ENCODE measurements around the gene PPP3CA. TPM values are rescaled to one million over a fixed set of nuclear protein-coding genes. Genes with fewer than 3 reads are reported as not detected.

The PPP3CA gene
- total RNA-seq, 1 experiment from 2014 or later = 33.8 TPM

DNA sequence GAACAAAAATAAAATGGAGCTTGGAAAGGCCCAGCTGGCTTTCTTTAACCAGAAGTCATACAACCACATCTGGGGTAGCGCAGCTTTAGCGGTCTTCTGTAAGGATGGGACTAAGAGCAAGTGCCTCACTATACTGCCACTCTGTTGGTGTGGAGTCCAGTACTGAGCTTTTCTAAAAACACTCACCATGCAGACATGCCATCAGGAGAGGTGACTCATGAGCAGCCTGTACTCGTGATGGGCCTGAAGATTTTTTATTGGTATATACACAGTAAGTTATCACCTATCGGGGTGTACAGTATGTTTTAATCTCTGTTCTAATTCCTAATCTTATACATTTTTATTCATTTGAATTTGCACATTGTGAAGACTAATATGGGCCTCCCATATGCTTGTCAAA, 9.6 kb downstream of the PPP3CA start:
- Histone ChIP-seq H3K36me3 (ENCODE audit: control insufficient read depth, insufficient read depth, low read length) (no peaks in the 10 kb centered on the region), H3K4me3 (ENCODE audit: low read depth, low read length) (no peak overlapping the region), H3K9me3 (no peaks in the 10 kb centered on the region), H3K27me3 (replicated peaks; ENCODE audit: control insufficient read depth, insufficient read depth, low read length) (no peaks in the 10 kb centered on the region), H3K4me1 (no peaks in the 10 kb centered on the region)
- TF ChIP-seq, protein P1, sequence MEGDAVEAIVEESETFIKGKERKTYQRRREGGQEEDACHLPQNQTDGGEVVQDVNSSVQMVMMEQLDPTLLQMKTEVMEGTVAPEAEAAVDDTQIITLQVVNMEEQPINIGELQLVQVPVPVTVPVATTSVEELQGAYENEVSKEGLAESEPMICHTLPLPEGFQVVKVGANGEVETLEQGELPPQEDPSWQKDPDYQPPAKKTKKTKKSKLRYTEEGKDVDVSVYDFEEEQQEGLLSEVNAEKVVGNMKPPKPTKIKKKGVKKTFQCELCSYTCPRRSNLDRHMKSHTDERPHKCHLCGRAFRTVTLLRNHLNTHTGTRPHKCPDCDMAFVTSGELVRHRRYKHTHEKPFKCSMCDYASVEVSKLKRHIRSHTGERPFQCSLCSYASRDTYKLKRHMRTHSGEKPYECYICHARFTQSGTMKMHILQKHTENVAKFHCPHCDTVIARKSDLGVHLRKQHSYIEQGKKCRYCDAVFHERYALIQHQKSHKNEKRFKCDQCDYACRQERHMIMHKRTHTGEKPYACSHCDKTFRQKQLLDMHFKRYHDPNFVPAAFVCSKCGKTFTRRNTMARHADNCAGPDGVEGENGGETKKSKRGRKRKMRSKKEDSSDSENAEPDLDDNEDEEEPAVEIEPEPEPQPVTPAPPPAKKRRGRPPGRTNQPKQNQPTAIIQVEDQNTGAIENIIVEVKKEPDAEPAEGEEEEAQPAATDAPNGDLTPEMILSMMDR (IDR thresholded peaks at IDR 0.05; ENCODE audit: insufficient read depth in 1 of 2, low read depth in 1 of 2, low read length in 1 of 2, severe bottlenecking in 1 of 2, unreplicated experiment in 1 of 2) = no peak
- ChIA-PET CTCF (no interaction called here), POLR2A (no interaction called here)
- no peaks in the 10 kb centered on the region for H3K36me3 Mint-ChIP-seq (ENCODE audit: insufficient read depth, unreplicated experiment)
- no peak overlapping the region for H3K27ac Mint-ChIP-seq (ENCODE audit: unreplicated experiment)
- no peak for DNase-seq
- BruUV-seq (replicated peaks) = no TSS peak
- peaks cover 2% of the 10 kb centered on the region for H3K4me1 Mint-ChIP-seq (ENCODE audit: low read depth, unreplicated experiment)
- H3K4me3 Mint-ChIP-seq (ENCODE audit: unreplicated experiment) = no peak overlapping the region
- intact Hi-C loops (cut with micrococcal nuclease; ENCODE audit: unreplicated experiment) = no loop called here
- no peaks in the 10 kb centered on the region for H3K27me3 Mint-ChIP-seq (ENCODE audit: insufficient read depth, unreplicated experiment)
- no peaks in the 10 kb centered on the region for H3K9me3 Mint-ChIP-seq (ENCODE audit: unreplicated experiment)

DNA sequence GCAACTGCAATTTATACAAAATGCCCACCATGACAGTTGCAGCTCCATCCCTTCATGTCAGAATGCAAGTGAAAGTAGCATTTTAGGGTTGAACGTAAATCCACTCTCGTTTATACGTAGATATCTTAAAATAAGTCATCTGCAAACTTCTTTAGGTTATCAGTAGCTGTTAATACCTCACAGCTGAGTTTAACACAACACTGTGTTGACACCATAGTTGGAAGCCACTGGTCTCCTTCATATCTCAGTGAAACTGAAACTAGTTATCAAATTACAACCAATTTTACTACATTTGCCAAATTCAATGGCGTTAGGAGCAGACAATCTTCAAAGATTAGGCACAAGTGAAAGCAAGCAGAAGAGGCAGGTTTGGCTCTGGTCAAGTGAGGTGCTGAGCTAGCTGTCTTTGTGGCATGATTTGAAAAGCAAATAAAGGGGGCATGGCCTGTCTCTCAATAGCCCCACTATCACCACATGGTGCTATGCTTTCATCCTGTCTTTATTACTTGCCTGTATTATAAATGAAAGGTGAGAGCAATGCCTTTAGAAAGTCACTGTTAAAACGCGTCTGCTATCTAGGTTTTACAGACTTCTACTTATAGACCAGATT, 12.3 kb downstream of the PPP3CA start:
- no peaks in the 10 kb centered on the region for H3K4me1 Mint-ChIP-seq (ENCODE audit: low read depth, unreplicated experiment)
- BruUV-seq (replicated peaks) = no TSS peak

DNA sequence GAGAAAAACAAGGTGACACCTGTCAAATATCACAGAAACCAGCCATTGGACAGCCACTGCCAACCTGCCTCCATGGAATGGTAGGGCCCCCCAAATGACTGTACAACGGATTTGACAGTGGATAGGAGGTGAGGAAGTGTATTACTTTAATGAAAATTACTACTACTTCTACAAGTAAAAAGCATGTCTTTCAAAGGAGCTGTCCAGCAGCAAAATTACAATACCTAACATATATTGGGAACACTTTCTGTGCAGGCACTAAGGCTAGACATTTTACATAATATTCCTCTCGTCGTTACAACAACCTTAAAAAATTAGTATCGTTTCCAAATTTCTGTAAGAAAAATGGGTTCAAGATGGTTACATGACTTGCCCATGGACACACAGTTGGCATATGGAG, 14.9 kb downstream of the PPP3CA start:
- Mint-ChIP-seq H3K9me3 (ENCODE audit: unreplicated experiment) (no peaks in the 10 kb centered on the region), H3K27me3 (ENCODE audit: insufficient read depth, unreplicated experiment) (no peaks in the 10 kb centered on the region), H3K27ac (ENCODE audit: unreplicated experiment) (no peak overlapping the region), H3K4me1 (ENCODE audit: low read depth, unreplicated experiment) (no peaks in the 10 kb centered on the region), H3K36me3 (ENCODE audit: insufficient read depth, unreplicated experiment) (no peaks in the 10 kb centered on the region), H3K4me3 (ENCODE audit: unreplicated experiment) (no peak overlapping the region)
- TF ChIP-seq, protein P1 (IDR thresholded peaks at IDR 0.05; ENCODE audit: insufficient read depth in 1 of 2, low read depth in 1 of 2, low read length in 1 of 2, severe bottlenecking in 1 of 2, unreplicated experiment in 1 of 2) = no peak
- Histone ChIP-seq H3K36me3 (ENCODE audit: control insufficient read depth, insufficient read depth, low read length) (no peaks in the 10 kb centered on the region), H3K4me3 (ENCODE audit: low read depth, low read length) (no peak overlapping the region), H3K27me3 (replicated peaks; ENCODE audit: control insufficient read depth, insufficient read depth, low read length) (no peaks in the 10 kb centered on the region), H3K9me3 (no peaks in the 10 kb centered on the region), H3K4me1 (no peaks in the 10 kb centered on the region)
- CTCF ChIA-PET = no interaction called here
- BruUV-seq (replicated peaks) = no TSS peak
- intact Hi-C loops (cut with micrococcal nuclease; ENCODE audit: unreplicated experiment) = no loop called here
- POLR2A ChIA-PET = no interaction called here
- no peak for DNase-seq

More for the DNA sequence above, 12.3 kb downstream of the PPP3CA start:
- Mint-ChIP-seq H3K27me3 (ENCODE audit: insufficient read depth, unreplicated experiment) (no peaks in the 10 kb centered on the region), H3K27ac (ENCODE audit: unreplicated experiment) (no peak overlapping the region), H3K4me3 (ENCODE audit: unreplicated experiment) (no peak overlapping the region), H3K36me3 (ENCODE audit: insufficient read depth, unreplicated experiment) (no peaks in the 10 kb centered on the region), H3K9me3 (ENCODE audit: unreplicated experiment) (no peaks in the 10 kb centered on the region)
- no peaks in the 10 kb centered on the region for H3K36me3 ChIP-seq (ENCODE audit: control insufficient read depth, insufficient read depth, low read length)
- ChIA-PET POLR2A (no interaction called here), CTCF (no interaction called here)
- TF ChIP-seq, protein P1 (IDR thresholded peaks at IDR 0.05; ENCODE audit: insufficient read depth in 1 of 2, low read depth in 1 of 2, low read length in 1 of 2, severe bottlenecking in 1 of 2, unreplicated experiment in 1 of 2) = no peak
- H3K27me3 ChIP-seq (replicated peaks; ENCODE audit: control insufficient read depth, insufficient read depth, low read length) = no peaks in the 10 kb centered on the region
- intact Hi-C loops (cut with micrococcal nuclease; ENCODE audit: unreplicated experiment) = no loop called here
- no peaks in the 10 kb centered on the region for H3K4me1 ChIP-seq
- DNase-seq = no peak
- H3K4me3 ChIP-seq (ENCODE audit: low read depth, low read length) = no peak overlapping the region
- no peaks in the 10 kb centered on the region for H3K9me3 ChIP-seq
